ENCODE results near the gene FANCE.

GRCh38 chr6:35412102-35412501 is 40.0 kb upstream of the FANCE start:
- no peak for TF ChIP-seq CTCF (IDR thresholded peaks at IDR 0.05; ENCODE audit: poor library complexity)
- no peak for TF ChIP-seq EZH2 (IDR thresholded peaks at IDR 0.05; ENCODE audit: borderline replicate concordance)

All from hepatocyte (in vitro differentiated cells).